ENCODE results near the gene SPACA6.

SPACA6 gene

DNA sequence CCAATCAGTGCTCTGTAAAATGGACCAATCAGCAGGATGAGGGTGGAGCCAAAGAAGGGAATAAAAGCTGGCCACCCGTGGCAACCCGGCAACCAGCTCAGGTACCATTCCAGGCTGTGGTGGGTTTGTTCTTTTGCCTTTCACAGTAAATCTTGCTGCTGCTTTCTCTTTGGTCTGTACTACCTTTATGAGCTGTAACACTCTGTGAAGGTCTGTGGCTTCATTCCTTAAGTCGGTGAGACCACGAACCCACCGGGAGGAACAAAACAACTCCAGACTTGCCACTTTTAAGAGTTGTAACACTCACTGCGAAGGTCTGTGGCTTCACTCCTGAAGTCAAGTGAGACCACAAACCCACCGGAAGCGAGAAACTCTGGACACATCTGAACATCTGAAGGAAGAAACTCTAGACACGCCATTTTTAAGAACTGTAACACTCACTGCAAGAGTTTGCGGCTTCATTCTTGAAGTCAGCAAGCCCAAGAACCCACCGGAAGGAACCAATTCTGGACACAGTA, 16.5 kb upstream of the SPACA6 start:
- Mint-ChIP-seq H3K36me3 (ENCODE audit: low read depth) (peaks cover 3% of the 10 kb centered on the region), H3K4me1 (peaks cover 21% of the 10 kb centered on the region), H3K27me3 (peaks cover 8% of the 10 kb centered on the region), H3K27ac (peak overlapping the region; percentile 69), H3K4me3 (peak overlapping the region; percentile 53), H3K9me3 (peaks cover 19% of the 10 kb centered on the region)
- ATAC-seq (peak; percentile 79), DNase-seq (no peak)

DNA sequence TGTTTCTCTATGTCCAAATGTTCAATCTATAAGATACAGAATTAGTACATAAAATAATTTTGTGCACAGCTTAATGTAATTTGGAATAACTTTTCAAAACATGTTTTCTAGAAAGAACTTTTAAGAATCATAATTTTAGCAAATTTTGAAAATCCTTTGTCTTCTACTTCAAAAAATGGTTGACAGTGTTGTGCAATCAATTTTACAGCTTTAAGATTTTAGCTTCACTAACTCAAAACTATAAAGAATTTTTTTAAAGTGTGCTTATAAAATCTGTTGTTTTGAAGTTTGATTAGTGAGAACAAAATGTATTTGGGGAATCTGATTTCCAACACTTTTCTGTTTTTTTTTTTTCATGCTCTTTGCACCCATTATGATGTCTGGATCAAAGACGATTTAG, 12.7 kb upstream of the SPACA6 start:
- H3K9me3 Mint-ChIP-seq: peaks cover 25% of the 10 kb centered on the region
- peaks cover 6% of the 10 kb centered on the region for H3K36me3 Mint-ChIP-seq (ENCODE audit: low read depth)
- no peak overlapping the region for H3K27ac Mint-ChIP-seq
- no peak overlapping the region for H3K4me3 Mint-ChIP-seq
- H3K27me3 Mint-ChIP-seq: peaks cover 5% of the 10 kb centered on the region
- DNase-seq (no peak), ATAC-seq (no peak)
- H3K4me1 Mint-ChIP-seq: peaks cover 21% of the 10 kb centered on the region

DNA sequence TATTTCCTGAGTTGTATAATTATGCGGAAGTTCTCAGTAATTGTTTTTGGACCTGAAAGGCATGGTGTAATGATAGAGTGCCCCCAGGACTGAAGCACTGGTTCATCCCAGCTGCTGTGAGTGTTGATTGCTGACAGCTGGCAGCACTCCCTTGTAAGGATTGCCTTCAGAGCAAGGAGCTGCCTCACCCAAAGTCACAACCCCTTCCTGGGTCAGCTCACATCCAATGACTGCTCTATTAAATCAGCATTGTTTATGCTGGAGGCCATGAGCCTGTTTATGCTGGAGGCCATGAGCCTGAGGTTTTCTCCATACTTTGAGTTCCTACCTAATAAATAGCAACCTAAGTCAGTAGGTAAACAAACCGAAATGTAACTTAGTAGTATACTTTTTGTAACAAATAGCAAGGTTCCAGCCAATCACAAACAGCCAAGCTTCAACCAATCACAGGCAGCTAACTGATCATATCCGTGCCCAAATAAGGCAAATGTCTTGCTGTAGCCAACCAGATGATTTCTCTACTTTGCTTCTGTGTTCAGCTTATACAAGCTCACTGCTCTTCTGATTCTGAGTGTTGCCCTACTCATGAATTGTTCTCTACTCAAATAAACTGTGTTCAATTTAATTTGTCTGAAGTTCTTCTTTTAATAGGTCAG, 11.7 kb upstream of the SPACA6 start:
- Mint-ChIP-seq H3K9me3 (peaks cover 18% of the 10 kb centered on the region), H3K27me3 (peaks cover 5% of the 10 kb centered on the region), H3K4me3 (no peak overlapping the region), H3K36me3 (ENCODE audit: low read depth) (peaks cover 5% of the 10 kb centered on the region), H3K27ac (no peak overlapping the region), H3K4me1 (peaks cover 14% of the 10 kb centered on the region)
- ATAC-seq (no peak), DNase-seq (no peak)

DNA sequence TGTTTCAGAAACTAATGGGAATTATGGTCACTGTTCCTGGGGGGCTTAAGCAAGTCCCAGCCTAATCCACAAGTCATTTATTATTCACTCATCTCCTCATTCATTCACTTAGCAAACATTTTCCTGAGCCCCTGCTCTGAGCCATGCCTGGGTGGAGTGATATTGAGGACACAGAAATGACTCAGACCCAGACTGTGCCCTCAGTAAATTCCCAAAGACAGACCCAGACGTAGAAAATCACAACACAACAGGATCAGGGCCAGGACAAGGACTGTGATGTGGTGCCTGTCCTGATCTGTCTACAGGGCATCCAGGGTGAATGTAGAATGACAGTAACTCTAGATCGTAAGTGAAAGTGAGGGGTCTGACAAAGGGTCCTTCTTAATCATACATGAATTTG, 7.0 kb upstream of the SPACA6 start:
- Mint-ChIP-seq H3K4me3 (no peak overlapping the region), H3K27me3 (peaks cover 17% of the 10 kb centered on the region), H3K27ac (no peak overlapping the region), H3K4me1 (peaks cover 11% of the 10 kb centered on the region), H3K9me3 (peaks cover 9% of the 10 kb centered on the region), H3K36me3 (ENCODE audit: low read depth) (peaks cover 5% of the 10 kb centered on the region)
- DNase-seq (no peak), ATAC-seq (no peak)

DNA sequence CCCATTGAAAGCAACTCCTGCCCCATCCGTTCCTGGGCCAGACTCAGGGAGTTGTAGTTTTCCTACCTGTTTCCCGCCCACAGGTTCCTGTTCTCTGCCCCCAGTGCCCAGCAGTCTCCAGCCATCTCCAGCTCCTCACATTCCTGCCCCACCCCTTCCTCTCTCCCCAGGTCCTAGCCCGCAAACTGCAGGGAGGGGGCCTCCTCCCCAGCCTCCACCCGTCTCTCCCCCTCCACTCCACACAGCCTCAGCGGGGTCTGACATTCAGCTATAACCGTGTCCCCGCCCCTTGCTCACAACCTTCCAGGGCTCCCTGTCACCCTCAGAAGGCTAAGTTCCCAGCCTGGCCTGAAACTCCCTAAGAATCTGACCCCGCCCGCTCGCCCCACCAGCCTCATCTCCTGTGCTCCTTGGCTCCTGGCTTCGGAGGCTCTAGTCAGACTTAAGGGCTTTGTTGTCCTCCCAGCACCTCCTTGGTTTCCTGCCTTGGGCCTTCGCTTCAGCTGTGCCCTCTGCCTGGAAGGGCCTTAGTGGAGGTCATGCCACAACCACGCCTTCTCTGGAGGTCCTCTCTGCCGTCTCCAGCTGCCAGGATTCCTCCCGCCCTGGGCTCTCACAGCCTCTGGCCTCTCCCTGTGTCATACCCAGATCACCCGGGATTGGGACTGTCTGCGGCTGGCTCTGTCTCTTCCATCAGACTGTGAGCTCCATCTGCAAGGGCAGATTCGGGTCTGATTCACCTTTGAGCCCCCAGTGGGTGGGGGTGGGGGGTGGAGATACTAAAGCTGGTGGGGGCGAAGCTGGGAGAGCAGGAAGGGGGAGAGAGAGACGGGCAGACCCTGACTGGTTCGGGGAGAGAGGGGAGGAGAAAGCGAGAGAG, 5.1 kb upstream of the SPACA6 start:
- H3K9me3 Mint-ChIP-seq: peaks cover 9% of the 10 kb centered on the region
- H3K27ac Mint-ChIP-seq: peak overlapping the region; percentile 80
- H3K4me1 Mint-ChIP-seq: peaks cover 14% of the 10 kb centered on the region
- H3K36me3 Mint-ChIP-seq (ENCODE audit: low read depth): peaks cover 5% of the 10 kb centered on the region
- peak overlapping the region; percentile 79 for H3K4me3 Mint-ChIP-seq
- no peak for ATAC-seq
- peaks cover 21% of the 10 kb centered on the region for H3K27me3 Mint-ChIP-seq
- DNase-seq: no peak

DNA sequence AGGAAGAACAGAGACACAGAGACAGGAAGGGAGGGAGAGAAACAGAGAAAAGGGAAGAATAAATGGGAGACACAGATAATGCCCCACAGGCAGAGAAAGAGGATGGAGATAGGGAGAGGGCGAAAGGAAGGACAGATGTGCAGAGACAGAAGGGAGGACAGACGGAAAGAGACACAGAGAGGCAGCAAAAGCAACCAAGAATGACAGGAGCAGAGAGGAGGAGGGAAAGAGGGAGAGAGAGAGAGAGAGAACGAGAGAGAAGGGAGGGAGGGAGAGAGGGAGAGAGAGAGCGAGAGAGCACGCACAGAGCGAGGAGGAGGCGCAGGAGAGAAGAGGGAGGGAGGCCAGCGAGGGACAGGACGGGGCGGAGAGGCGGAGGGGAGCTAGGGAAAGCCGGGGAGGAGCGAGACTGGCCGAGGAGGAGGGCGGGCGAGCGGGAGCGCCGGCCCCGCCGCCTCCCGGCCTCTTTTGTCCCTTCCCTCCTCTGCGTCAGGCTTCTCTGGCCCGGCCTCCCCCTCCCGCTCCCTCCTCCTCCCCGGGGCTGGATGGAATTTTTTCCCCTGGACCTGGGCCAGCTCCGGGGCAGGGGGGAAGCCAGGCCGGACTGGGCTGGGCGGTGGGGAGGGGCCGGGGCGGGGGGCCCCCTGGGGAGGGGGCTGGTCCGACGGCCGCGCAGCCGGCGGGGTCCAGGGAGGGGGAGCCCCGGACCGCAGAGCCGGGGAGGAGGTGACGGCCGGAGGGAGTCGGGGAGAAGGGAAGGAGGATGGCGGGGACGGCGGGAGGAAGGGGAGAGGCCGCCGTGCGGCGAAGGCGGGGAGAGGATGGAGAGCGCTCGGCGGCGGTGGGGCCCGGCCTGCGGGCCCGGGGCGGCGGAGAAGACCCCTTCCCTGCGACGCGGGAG, 4.2 kb upstream of the SPACA6 start:
- Mint-ChIP-seq H3K4me1 (peaks cover 14% of the 10 kb centered on the region), H3K36me3 (ENCODE audit: low read depth) (peaks cover 5% of the 10 kb centered on the region), H3K27me3 (peaks cover 21% of the 10 kb centered on the region), H3K9me3 (peaks cover 9% of the 10 kb centered on the region), H3K27ac (peak overlapping the region; percentile 80), H3K4me3 (peak overlapping the region; percentile 79)
- DNase-seq (peak; percentile 30), ATAC-seq (no peak)

DNA sequence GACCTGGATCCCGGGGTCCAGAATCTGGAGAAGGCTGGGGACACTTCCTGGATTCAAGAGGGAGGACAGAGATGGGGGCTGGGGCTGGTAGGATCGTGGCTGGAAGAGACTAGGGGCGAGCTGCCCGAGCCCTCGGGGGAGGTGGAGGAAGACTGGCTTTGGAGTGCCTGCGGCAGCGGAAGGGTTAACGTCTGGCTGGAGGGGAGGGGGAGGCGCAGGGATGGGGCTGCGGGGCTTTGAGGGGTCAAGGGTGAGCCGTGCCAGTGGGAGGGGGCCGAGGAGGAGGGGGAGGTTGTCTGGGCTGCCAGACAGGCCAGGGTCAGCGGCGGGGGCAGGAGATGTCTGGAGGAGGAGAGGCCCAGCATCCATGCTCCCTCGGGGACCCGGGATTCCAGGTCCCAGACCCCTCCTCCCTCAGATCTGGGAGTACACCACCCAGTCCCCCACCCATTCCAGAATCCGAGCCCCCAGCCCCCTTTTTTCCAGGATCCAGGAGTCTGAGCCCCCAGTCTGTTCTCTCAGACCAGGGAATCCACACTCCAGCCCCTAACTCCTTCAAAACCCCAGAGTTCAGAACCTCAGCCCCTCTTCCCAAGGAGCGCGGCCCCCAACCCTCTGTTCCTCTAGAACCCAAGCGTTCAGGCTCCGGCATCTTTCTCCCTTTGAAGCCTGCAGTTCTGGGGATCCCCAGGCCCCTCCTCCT, 3.2 kb upstream of the SPACA6 start:
- Mint-ChIP-seq H3K9me3 (peaks cover 3% of the 10 kb centered on the region), H3K4me1 (peaks cover 14% of the 10 kb centered on the region), H3K27ac (peak overlapping the region; percentile 71), H3K4me3 (peak overlapping the region; percentile 80), H3K36me3 (ENCODE audit: low read depth) (peaks cover 2% of the 10 kb centered on the region), H3K27me3 (peaks cover 21% of the 10 kb centered on the region)
- DNase-seq (no peak), ATAC-seq (no peak)

DNA sequence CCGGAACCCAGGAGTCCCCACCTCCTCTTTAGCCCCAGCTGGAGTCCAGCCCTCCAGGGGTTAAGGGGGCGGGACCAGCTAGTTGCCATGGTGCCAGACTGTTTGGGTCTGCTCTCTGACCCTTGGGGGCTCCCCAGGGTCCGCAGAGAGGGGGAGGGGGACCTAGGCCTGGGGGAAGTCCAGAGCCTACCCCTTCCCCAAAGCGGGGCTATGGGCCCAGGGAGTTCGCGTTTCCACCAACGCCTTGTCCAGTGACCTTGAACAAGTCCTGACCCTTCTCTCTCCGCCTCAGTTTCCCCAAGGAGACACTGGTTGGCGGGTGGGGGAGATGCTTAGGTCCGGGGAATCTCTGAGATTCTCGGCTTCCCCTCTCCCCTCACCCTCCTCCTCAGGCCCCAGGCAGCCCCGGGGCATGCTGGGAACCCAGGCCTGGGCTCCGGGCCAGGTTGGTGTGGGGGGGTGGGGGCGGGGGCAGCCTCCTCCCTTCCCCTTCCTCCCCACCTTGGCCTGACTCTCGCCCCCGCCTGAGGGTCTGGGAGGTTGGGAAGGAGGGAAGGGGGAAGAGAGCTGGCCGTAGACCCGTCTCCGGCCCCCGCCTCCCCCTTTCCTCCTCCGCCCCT, 2.6 kb upstream of the SPACA6 start:
- ATAC-seq: peak; percentile 75
- peaks cover 14% of the 10 kb centered on the region for H3K4me1 Mint-ChIP-seq
- no peaks in the 10 kb centered on the region for H3K9me3 Mint-ChIP-seq
- peaks cover 21% of the 10 kb centered on the region for H3K27me3 Mint-ChIP-seq
- H3K4me3 Mint-ChIP-seq: peak overlapping the region; percentile 80
- H3K36me3 Mint-ChIP-seq (ENCODE audit: low read depth): no peaks in the 10 kb centered on the region
- H3K27ac Mint-ChIP-seq: peak overlapping the region; percentile 71
- DNase-seq: peak; percentile 66

DNA sequence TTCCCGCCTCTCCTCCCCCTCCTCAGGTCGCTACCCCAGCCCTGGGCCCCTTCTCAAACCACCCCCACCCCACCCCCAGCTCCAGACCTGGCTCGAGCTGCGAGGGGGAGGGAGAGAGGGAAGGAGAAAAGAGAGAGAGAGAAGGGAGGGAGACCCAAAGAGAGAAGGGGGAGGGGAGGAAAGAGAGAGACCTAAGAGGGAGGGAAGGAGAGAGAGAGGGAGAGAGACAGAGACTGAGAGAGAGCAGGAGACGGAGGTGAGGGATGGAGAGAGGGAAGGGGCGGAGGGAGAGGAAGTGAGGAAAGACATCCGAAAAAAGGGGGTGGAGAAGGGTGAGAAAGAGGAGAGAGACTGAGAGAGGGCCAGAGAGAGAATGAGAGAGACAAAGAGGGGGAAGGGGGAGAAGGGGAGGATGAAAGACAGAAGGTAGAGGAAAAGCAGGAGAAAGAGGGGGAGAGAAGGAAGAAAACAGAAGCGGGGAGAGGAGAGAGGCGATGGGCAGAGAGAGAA, 2.0 kb upstream of the SPACA6 start:
- Mint-ChIP-seq H3K27me3 (peaks cover 21% of the 10 kb centered on the region), H3K4me1 (peaks cover 14% of the 10 kb centered on the region), H3K36me3 (ENCODE audit: low read depth) (no peaks in the 10 kb centered on the region), H3K4me3 (no peak overlapping the region), H3K9me3 (no peaks in the 10 kb centered on the region), H3K27ac (no peak overlapping the region)
- DNase-seq (no peak), ATAC-seq (no peak)

DNA sequence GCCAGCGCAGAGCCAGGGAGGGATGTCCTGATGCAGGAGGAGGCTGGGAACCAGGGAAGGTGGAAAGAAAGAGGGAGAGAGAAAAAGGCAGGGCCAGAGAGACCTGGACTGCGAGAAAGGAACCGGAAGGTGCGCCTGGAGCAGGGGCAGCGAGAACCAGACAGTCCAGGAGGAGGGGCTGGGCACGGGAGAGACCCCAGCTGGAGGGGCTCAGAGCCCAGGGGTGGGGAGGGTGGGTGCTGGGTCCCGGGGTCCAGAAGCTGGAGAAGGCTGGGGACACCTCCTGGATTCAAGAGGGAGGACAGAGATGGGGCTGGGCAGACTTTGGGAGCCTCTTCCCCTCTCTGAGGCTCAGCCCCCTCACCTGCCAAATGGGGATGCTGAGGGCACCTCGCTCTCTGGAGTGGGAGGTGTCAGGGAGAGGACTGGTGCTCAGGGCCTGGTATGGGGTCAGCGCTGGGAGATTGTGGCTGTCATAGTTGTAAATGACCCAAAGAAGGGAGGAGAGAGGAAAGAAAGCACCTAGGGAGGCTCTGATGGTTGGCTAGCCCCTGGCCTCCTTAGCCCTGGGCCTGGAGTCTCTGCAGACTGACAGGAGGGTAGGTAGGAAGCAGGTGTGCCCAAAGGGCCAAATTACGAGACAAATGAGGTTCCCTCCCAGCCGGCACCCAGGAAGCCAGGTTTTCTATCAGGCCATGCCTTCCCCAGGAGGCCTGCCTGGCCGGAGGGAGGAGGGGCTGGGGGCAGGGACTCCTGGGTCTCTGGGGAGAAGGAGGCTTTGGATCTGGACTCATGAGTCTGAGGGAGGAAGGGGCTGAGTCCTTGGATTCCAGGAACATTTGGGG, 1.3 kb upstream of the SPACA6 start:
- Mint-ChIP-seq H3K27me3 (peaks cover 21% of the 10 kb centered on the region), H3K4me3 (no peak overlapping the region), H3K4me1 (peaks cover 14% of the 10 kb centered on the region), H3K27ac (no peak overlapping the region), H3K36me3 (ENCODE audit: low read depth) (no peaks in the 10 kb centered on the region), H3K9me3 (no peaks in the 10 kb centered on the region)
- DNase-seq: no peak
- no peak for ATAC-seq

DNA sequence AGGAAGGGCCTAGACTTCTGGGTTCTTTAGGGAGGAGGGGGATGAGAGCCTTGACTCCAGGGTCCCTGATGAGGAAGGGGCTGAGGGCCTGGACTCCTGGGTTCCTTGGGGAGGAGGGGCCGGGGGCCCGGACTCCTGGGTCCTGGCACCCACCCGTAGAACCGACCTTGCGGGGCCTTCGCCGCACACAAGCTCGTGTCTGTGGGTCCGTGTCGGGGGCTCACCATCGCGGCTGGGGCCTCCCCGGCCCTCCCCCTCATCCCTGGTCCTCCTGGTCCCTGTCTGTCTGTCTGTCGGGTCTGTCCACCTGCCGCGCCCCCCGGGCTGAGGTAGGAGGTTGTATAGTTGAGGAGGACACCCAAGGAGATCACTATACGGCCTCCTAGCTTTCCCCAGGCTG, 662 bp upstream of the SPACA6 start:
- no peak for ATAC-seq
- Mint-ChIP-seq H3K27me3 (peaks cover 17% of the 10 kb centered on the region), H3K27ac (no peak overlapping the region)

DNA sequence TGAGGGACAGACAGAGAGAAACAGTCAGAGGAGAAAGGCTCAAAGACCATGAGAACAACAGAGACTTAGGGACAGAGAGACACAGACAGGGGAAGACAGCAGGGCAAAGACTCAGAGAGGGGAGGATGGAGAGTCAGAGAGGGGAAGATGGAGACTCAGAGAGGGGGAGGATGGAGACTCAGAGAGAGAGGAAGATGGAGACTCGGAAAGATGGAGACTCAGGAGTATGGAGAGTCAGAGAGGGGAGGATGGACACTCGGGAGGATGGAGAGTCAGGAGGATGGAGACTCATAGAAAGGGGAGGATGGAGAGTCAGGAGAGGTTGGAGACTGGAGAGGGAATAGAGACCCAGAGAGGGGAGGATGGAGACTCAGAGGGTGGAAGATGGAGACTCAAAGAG, 689 bp downstream of the SPACA6 start:
- Mint-ChIP-seq H3K36me3 (ENCODE audit: low read depth) (no peaks in the 10 kb centered on the region), H3K27ac (no peak overlapping the region), H3K4me3 (no peak overlapping the region), H3K4me1 (peaks cover 7% of the 10 kb centered on the region), H3K27me3 (peaks cover 5% of the 10 kb centered on the region), H3K9me3 (no peaks in the 10 kb centered on the region)
- DNase-seq: no peak
- ATAC-seq: no peak

More for the DNA sequence above, 662 bp upstream of the SPACA6 start:
- no peaks in the 10 kb centered on the region for H3K36me3 Mint-ChIP-seq (ENCODE audit: low read depth)
- H3K4me1 Mint-ChIP-seq: peaks cover 14% of the 10 kb centered on the region
- no peaks in the 10 kb centered on the region for H3K9me3 Mint-ChIP-seq
- no peak for DNase-seq
- no peak overlapping the region for H3K4me3 Mint-ChIP-seq
